GM18870 (cell line): Measurements from ENCODE around the gene ATXN2.
"Not testable (repeated sequence)": the region's sequence is repeated elsewhere in the genome, so short reads cannot be mapped to it uniquely, and the experiment has no call there.

ENCODE experiments used
- ATAC-seq: cut with Tn5 transposase; IDR thresholded peaks from one replicate; pipeline ENCODE4 v1.9.1; 2021; ENCODE audit warnings: moderate library complexity; ENCODE audit not compliant: unreplicated experiment

Gene ATXN2

DNA sequence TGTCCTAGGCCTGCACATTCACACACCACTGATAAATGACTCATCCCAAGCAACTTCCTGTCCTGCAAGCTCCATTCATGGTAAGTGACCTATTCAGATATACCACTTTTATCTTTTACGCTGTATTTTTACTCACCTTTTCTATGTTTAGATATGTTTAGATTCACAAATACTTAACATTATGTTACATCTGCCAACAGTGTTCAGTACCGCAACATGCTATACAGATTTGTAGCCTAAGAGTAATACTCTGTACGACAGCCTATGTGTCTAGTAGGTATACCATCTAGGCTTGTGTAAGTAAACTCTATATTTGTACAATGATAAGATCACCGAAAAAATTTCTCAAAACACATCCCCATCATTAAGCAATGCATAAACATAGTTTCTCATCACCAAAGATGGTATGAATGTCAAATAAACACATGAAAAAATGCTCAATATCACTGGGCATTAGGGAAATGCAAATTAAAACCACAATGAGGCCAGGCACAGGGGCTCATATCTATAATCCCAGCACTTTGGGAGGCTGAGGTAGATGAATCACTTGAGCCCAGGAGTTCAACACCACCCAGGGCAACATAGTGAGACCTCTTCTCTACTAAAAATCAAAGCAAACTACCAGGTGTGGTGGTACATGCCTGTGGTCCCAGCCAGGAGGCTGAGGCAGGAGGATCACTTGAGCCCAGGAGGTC is 20.7 kb downstream of the ATXN2 start:
- no peak for ATAC-seq

DNA sequence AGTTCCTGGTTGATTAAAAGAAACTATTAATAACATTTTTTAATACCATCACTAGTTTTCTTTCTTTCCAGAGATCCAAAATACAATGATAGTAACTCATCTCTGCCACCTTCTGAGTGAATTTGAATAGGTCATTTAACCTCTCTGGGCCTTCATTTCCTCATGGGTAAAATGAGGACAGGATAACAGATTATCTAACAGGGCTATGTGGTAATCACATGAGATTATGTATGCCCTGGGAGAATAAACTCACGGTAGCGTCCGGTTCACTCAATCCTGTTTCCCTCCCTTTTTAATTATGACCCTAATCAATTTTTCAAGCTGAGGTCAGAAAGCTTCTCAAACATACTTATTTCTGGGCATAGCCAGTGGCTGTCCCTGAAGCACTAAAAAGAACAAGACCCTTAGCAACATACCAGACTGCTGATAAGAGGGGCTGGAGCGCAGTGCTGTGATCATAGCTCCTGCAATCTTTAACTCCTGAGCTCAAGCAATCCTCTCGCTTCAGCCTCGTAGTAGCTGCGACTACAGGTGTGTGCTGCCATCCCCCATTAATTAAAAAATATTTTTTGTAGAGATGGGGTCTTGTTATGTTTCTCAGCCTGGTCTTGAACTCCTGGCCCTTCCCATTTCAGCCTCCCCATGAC is 24.2 kb downstream of the ATXN2 start:
- ATAC-seq: no peak

DNA sequence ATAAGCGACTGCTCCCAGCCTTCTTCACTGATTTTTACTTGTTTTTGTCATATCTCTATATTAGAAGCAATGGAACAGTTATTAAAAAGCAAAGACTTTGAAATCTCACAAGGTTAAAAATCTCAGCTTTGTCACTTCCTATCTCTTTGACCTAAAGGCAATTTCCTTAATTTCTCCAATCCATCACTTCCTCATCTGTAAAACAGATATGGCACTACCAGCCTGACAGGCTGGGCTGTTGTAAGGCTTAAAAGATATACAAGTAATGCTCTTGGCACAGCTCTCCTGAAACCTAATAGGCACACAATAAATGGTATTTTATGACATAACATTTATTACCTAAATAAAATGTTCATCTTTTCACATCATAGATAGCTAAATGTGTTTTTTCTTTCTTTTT is 25.6 kb downstream of the ATXN2 start:
- no peak for ATAC-seq

DNA sequence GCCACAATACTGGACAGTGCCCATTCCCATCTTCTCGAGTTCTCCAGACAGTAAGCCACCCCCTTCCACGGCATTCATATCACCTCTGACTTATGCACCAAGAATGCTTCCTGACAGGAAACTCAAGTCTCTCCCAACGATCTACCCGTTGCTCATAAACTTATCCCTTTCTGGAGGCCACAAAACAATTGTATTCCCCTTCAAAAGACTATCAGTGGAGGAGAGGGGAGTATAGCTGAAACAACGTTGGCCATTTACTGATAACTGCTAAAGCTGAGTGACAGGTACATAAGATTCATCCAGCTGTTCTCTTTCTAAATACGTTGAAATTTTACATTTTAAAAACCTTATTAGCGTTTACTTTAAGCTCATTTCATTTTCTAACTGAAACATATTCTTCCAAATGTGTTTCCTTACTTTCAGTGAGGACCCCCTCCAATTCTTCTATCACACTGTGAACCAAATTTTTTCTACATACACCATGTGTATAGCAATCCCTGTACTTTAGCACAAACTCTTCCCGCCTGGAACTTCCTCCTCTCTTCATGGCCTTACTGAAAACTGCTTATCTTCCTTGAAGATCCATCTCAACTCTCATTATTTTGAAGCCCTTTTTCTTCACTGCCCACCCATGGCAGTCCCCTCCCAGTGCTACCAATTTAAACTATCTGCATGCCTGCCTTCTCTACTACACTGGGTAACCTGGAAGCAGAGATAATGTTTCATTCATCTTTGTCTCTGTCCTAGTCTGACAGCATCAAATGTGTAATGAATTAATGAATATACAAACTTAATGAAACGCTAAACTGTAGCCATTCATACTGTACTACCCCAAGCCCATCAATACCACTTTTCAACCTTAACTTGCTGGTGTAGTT is 28.8 kb downstream of the ATXN2 start:
- no peak for ATAC-seq

DNA sequence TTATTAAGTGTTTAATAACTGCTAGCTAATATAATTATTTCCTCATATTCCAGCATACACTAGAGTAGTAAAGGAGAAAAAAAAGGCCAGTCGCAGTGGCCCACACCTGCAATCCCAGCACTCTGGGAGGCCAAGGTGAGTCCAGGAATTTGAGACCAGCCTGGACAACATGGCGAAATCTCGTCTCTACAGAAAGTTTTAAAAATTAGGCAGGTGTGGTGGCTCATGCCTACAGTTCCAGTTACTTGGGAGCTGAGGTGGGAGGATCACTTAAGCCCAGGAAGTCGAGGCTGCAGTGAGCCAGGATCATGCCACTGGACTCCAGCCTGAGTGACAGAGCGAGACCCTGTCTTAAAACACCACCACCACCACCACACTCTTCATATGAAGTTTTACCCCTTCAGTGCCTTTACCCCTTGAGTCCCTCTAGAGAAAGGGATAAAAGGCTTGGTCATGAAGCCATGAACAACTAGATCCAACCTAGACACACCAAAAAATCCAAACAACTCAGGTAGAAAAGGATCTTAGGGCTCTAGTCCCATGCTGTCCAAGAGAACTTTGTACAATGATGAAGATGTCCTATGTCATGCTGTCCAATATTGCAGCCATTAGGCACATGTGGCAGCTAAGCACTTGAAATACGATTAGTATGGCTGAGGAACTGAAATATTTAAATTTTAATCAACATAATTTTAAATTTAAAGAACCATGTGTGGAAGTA is 29.6 kb downstream of the ATXN2 start:
- ATAC-seq: no peak

DNA sequence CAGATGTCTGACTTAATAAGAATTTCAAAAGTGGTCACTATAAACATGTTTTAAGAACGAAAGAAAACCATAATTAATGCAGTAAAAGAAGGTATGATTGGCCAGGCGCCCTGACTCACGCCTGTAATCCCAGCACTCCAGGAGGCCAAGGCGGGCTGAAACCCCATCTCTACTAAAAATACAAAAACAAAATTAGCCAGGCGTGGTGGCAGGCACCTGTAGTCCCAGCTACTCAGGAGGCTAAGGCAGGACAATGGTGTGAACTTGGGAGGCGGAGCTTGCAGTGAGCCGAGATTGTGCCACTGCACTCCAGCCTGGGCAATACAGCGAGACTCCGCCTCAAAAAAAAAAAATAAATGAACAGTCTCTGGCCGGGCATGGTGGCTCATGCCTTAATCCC is 38.3 kb downstream of the ATXN2 start:
- not testable (repeated sequence) for ATAC-seq

DNA sequence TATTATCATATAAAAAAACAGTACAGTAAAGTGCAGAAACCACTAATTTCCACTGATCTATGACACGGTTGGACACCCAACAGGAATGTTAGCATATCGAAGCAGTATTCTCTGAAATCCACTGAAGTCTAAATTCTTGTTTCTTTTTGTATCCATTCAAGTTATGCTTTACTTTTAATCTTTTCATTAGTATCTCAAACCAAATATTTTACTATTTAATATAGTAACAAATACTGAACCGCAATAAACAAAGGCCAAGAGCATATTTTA is 41.1 kb downstream of the ATXN2 start:
- no peak for ATAC-seq

DNA sequence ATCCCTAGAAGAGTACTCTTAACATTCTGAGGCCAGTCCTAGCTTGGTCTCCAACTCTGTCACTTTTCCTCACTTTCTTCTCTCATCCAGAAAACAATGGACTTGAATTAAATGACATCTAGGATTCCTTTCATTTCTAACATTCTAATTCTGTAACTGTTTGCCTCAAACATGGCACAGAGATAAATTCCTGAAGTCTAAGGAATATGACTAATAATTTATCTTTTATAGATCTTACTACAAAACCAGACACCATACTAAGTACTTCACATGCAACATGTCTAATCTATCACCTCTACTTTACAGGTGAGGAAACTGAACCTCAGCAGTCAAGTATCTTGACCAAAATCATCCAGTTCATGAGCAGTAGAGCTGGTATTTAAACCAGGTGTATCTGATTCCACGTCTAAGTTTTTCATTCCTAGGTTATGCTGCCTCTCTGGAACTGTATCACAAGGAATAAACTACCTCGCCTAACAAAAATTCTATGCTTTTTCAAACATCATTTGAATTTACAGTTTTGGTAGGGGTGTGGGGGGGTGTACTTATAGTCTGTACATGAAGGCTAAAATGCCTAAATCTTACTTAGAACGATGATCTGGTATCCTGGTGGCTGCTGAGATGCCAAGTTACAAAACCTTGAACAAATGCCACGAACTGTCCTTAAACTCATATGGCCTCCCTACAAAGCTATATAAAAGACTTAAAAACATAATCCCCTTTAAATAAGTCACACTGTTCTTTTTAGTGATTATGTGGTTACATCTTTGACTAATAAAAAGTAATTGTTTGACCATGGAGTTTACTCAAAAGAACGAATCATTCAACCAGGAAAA is 41.6 kb downstream of the ATXN2 start:
- no peak for ATAC-seq

DNA sequence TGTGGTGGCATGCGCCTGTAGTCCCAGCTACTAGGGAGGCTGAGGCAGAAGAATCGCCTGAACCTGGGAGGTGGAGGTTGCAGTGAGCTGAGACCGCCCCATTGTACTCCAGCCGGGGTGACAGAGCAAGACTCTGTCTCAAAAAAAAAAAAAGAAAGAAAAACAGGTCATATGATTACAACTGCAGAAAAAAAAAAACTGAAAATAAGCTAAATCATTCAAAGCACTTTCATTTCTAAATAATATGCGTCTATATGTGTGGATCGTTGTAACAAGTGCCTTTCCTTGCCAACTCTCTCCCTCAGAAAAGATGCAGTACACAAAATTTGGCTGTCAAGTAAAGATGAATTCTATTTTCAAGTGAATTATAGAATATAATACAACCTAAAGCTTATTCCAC is 42.4 kb downstream of the ATXN2 start:
- no peak for ATAC-seq

DNA sequence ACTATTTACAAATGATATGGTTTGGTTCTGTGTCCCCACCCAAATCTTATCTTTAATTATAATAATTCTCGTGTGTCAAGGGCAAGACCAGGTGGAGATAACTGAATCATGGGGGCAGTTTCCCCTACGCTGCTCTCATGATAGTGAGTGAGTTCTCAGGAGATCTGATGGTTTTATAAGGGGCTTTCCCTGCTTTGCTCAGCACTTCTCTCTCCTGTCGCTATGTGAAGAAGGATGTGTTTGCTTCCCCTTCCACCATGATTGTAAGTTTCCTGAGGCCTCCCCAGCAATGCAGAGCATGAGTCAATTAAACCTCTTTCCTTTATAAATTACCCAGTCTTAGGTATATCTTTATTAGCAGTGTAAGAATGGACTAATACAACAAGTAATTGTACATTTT is 43.8 kb downstream of the ATXN2 start:
- not testable (repeated sequence) for ATAC-seq

DNA sequence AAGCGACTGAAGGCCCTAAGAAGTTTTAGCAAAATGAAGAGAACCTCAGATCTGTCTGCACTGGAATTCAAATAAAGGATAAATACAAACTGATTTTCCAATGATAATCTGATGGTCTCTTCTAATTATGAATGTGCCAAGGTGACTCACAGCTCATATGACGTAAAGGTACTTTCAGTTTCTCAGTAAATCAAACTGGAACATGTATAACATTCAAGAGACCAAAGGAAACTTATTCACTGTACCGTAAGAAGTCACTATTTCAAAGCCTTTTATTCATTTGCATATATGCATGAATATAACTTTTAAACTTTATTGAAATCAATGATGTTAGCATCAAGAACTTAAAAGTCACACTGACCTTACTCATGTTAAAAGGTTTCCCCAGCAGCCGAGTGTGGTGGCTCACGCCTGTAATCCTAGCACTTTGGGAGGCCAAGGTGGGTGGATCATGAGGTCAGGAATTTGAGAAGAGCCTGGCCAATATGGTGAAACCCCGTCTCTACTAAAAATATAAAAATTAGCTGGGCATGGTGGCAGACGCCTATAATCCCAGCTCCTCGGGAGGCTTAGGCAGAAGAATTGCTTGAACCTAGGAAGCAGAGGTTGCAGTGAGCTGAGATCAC is 52.2 kb downstream of the ATXN2 start:
- no peak for ATAC-seq

DNA sequence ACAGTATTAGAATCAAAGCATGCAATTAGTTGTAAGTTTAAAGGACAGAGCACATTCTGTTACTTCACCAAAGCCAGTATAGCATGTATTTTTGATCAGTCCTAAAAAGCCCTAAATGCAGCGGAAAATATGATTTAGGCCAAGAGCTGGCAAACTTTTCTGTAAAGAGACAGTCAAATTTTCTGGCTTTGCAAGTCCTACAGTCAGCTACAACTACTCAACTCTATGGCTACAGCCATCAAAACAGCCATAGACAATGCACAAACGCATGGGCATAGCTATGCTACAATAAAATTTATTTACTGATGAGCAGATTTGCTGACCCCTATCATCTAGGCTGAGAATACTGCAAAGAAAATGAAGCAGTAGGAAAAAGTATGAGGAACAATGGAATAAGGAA is 52.9 kb downstream of the ATXN2 start:
- no peak for ATAC-seq

DNA sequence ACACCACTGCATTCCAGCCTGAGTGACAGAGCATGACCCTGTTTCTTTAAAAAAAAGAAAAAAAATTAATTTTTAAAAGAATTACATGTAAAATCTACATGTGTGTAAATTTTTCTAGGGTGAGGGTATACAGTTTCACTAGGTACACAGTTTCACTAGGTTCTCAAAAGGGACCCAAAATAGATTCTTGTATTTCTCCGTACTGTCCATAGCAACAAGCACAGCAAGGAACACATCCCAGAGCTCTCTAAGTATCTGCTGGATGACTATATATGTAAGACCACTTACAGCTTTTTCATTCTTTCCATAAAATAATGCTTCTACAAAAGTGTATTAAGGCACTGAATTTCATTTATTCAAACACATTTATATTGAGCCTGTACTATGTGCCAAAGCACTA is 55.1 kb downstream of the ATXN2 start:
- ATAC-seq: no peak

DNA sequence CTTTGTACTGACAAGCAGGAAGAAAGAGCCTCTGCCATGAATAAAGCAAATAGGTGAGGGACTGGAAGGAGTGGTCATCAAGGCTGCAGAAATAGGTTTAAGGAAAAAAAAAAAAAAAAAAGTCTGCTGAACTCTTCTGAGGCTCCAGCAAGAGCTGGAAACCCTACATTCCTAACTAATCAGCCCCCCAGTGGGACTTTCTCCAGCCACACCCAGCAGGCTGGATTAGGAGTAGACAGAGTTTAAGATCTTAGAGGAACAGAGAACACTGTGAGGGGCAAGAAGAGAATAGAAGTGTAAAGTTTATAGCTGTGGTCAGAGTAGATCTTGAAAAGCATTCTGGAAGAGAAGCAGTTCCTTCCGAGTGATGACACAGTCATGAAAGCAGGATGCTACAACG is 66.4 kb downstream of the ATXN2 start:
- no peak for ATAC-seq

DNA sequence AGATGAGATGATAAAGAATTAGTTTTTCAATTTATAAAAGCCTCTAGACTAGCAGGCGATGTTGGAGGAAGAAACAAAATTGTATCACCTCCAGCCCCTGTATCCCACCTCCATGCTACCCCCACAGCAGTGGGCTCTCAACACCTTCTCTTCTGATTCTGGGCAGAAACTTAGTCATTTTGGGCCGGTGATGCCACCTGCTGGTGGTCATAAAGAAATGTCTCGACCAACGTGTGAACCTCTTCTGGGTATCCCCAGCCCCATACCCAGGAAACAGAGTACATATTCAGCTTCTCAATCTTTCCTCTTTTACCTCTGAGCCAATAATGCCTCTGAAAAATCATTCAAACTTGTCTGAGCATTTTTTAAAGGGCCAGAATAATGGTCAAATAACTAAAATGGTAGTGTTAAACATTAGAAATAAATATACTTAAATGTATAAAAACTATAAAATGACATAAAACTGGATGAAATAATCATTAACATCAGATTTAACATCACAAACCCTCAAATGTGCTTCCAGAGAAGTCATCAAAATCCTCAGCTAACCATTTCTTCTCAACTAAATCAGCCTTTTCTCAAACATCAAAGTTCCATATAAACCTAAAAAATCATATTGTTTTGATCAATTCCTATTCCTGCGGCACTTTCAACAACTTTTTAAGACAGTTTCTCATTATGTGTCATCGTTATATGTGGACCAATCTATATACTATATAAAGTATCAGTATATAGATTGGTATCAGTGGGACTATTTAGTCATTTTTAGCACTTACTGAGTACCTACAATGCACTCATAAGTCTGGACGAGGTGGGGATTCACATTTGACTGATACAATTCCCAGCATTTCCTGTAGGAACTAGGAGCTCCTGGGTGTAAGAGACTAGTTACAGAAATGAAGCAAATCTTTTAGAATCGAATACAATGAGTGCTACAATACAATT is 69.4 kb downstream of the ATXN2 start:
- no peak for ATAC-seq

DNA sequence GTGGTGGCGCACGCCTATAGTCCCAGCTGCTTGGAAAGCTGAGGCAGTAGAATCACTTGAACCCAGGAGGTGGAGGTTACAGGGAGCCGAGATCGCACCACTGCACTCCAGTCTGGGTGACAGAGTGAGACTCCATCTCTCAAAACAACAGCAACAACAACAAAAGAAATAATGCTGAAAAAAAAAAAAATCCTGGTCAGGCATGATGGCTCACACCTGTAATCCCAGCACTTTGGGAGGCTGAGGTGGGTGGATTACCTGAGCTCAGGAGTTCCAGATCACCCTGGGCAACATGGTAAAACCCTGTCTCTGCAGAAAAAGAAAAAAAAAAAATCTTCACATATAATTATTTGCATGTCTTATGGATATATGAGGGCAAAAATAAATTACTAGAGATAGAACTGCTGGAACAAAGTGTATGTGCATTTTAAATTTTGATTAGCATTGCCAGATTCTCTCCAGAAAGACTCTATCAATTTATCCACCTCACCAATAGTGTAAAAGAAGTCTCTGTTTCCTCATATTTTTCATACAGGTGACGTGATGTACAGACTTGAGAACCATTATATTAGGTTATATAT is 75.4 kb downstream of the ATXN2 start:
- ATAC-seq: no peak

DNA sequence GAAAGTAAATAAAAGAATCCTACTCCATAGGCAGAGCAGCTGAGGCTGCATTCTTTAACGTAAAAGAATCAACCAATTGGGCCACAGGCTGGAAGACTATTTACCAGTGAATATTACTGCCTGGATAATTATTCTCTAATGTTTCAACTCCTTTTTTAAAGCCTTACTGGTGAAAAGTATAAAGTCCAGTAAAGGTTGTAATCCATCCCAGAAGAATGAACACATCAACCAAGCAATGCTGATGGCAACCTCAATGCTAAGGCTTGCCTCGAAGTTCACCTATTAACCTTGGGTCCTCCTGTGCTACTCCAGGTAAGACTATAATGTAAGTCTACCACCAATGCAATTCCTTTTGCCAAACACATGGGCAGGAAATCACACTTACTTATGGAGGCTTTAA is 77.3 kb downstream of the ATXN2 start:
- ATAC-seq: no peak

DNA sequence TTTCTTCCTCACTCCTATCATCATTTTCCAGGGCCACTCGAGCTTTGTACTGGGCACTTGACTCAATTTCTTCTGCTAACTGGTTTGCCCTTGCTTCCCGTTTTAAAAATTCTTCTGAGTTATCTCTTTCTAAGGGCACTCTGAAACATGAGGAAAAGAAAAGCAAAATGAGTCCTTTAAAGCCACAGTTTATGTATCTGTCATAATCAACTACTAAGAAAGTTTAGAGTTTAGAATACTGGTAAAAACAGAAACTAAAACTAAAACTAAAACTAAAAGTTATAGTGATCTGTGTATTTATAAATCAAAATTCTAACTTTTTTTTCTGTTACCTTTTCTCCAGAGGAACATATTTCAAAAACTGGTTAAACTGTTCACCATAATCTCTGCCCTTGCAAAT is 79.2 kb downstream of the ATXN2 start:
- no peak for ATAC-seq

DNA sequence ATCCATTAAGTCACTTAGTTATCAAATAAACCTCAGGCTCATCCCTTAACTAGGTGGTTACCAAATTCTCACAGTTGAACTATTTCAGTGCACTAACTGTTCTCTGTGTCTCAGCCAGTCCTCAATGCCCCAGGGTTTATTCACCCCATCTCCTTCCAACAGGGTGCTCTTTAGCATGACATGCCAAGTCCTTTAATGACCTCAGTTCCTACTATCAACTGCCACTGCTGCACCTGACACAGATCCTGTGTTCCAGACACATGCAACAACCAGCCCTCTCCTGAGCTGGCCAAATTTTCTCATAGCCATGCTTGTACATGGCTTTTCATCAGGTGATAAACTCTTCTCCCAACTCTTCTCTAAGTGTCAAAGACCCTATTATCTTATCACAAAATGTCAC is 80.0 kb downstream of the ATXN2 start:
- no peak for ATAC-seq
